H9 (cell line): ENCODE measurements around the gene TBC1D22A. TPM values are rescaled to one million over a fixed set of nuclear protein-coding genes. Genes with fewer than 3 reads are reported as not detected.

ENCODE experiments used
- DNase-seq: peaks from one replicate; pipeline ENCODE4 v3.0.0-alpha.2; 2017
- H2AFZ ChIP-seq: one replicate; pipeline ENCODE4 v1.6.1; 2013; ENCODE audit warnings: mild to moderate bottlenecking, low read length, control low read depth, moderate library complexity
- H2AK5ac ChIP-seq: 2 replicates; pipeline ENCODE4 v1.6.1; 2013; ENCODE audit warnings: low read length, control low read depth, mixed read lengths; ENCODE audit not compliant: insufficient read length
- H2BK120ac ChIP-seq: one replicate; pipeline ENCODE4 v1.6.1; 2013; ENCODE audit warnings: low read depth, mild to moderate bottlenecking, low read length, control low read depth, inconsistent platforms; ENCODE audit not compliant: poor library complexity, severe bottlenecking
- H2BK12ac ChIP-seq: 2 replicates; pipeline ENCODE4 v1.6.1; 2013; ENCODE audit warnings: low read length, control low read depth, mixed read lengths, low read depth; ENCODE audit not compliant: insufficient read length
- H2BK15ac ChIP-seq: 2 replicates; pipeline ENCODE4 v1.6.1; 2013; ENCODE audit warnings: low read depth, low read length, control low read depth
- H2BK20ac ChIP-seq: one replicate; pipeline ENCODE4 v1.6.1; 2013; ENCODE audit warnings: low read depth, mild to moderate bottlenecking, low read length, control low read depth, inconsistent platforms; ENCODE audit not compliant: poor library complexity, severe bottlenecking
- H2BK5ac ChIP-seq: 2 replicates; pipeline ENCODE4 v1.6.1; 2013; ENCODE audit warnings: low read length, control low read depth, mixed read lengths; ENCODE audit not compliant: insufficient read length
- H3K14ac ChIP-seq: 2 replicates; pipeline ENCODE4 v1.6.1; 2013; ENCODE audit warnings: low read length, control low read depth; ENCODE audit not compliant: insufficient read depth
- H3K18ac ChIP-seq: 2 replicates; pipeline ENCODE4 v1.6.1; 2013; ENCODE audit warnings: low read depth, mild to moderate bottlenecking, mixed read lengths, low read length, control low read depth; ENCODE audit not compliant: insufficient read length
- H3K23ac ChIP-seq: 2 replicates; pipeline ENCODE4 v1.6.1; 2013; ENCODE audit warnings: low read length, control low read depth, mixed read lengths, low read depth; ENCODE audit not compliant: insufficient read length
- H3K23me2 ChIP-seq: 2 replicates; pipeline ENCODE4 v1.6.1; 2013; ENCODE audit warnings: low read depth, mild to moderate bottlenecking, mixed read lengths, low read length, control low read depth; ENCODE audit not compliant: insufficient read length, poor library complexity, severe bottlenecking
- H3K27ac ChIP-seq: 2 replicates; pipeline ENCODE4 v1.5.1; 2013; ENCODE audit warnings: low read length, control low read depth, mixed read lengths, low read depth; ENCODE audit not compliant: insufficient read length
- H3K27me3 ChIP-seq: 2 replicates; pipeline ENCODE4 v1.6.1; 2013; ENCODE audit warnings: low read length, control low read depth, inconsistent platforms; ENCODE audit not compliant: insufficient read depth
- H3K4ac ChIP-seq: 2 replicates; pipeline ENCODE4 v1.6.1; 2013; ENCODE audit warnings: low read depth, mild to moderate bottlenecking, control low read depth, inconsistent platforms, low read length, moderate library complexity
- H3K4me1 ChIP-seq: 2 replicates; pipeline ENCODE4 v1.6.1; 2013; ENCODE audit warnings: low read length, control low read depth, inconsistent platforms; ENCODE audit not compliant: insufficient read depth
- H3K4me2 ChIP-seq: 2 replicates; pipeline ENCODE4 v1.6.1; 2013; ENCODE audit warnings: low read length, control low read depth, mixed read lengths; ENCODE audit not compliant: insufficient read length, insufficient read depth
- H3K56ac ChIP-seq: 2 replicates; pipeline ENCODE4 v1.6.1; 2013; ENCODE audit warnings: low read depth, mild to moderate bottlenecking, mixed read lengths, low read length, control low read depth; ENCODE audit not compliant: insufficient read length
- H3K79me1 ChIP-seq: 2 replicates; pipeline ENCODE4 v1.6.1; 2013; ENCODE audit warnings: low read depth, mild to moderate bottlenecking, moderate library complexity, low read length, control low read depth, inconsistent platforms; ENCODE audit not compliant: insufficient read depth, poor library complexity, severe bottlenecking
- H3K79me2 ChIP-seq: 2 replicates; pipeline ENCODE4 v1.6.1; 2013; ENCODE audit warnings: low read length, control low read depth, inconsistent platforms; ENCODE audit not compliant: insufficient read depth
- H3K9ac ChIP-seq: 2 replicates; pipeline ENCODE4 v1.6.1; 2013; ENCODE audit warnings: low read length, control low read depth, mixed read lengths; ENCODE audit not compliant: insufficient read length; ENCODE audit errors: extremely low read depth
- H3K9me3 ChIP-seq: one replicate; pipeline ENCODE4 v1.6.1; 2013; ENCODE audit warnings: low read depth, low read length, inconsistent platforms; ENCODE audit not compliant: control insufficient read depth
- H3T11ph ChIP-seq: one replicate; pipeline ENCODE4 v1.6.1; 2013; ENCODE audit warnings: mild to moderate bottlenecking, low read length, control low read depth, inconsistent platforms
- H4K20me1 ChIP-seq: one replicate; pipeline ENCODE4 v1.6.1; 2013; ENCODE audit not compliant: control insufficient read depth, insufficient read length, insufficient read depth
- H4K5ac ChIP-seq: 2 replicates; pipeline ENCODE4 v1.6.1; 2013; ENCODE audit warnings: low read depth, mild to moderate bottlenecking, mixed read lengths, low read length, control low read depth; ENCODE audit not compliant: insufficient read length
- H4K8ac ChIP-seq: replicated peaks from 2 replicates; pipeline ENCODE4 v1.6.1; 2013; ENCODE audit warnings: low read length, control low read depth, mixed read lengths, low read depth; ENCODE audit not compliant: insufficient read length
- H4K91ac ChIP-seq: 2 replicates; pipeline ENCODE4 v1.6.1; 2013; ENCODE audit warnings: low read depth, mild to moderate bottlenecking, moderate library complexity, mixed read lengths, low read length, control low read depth; ENCODE audit not compliant: insufficient read length
- H3K27ac Mint-ChIP-seq, 3 experiments: 2 replicates in 2 of 3; 3 replicates in 1 of 3; pipeline ENCODE4 v1.8.0; 2020 to 2021; ENCODE audit warnings: mixed read lengths in 3 of 3, mild to moderate bottlenecking in 1 of 3, moderate library complexity in 1 of 3
- H3K27me3 Mint-ChIP-seq: 2 replicates; pipeline ENCODE4 v1.8.0; 2021; ENCODE audit warnings: low read depth, mild to moderate bottlenecking, moderate library complexity, mixed read lengths
- H3K36me3 Mint-ChIP-seq, 3 experiments: 2 replicates in 2 of 3; 3 replicates in 1 of 3; pipeline ENCODE4 v1.8.0; 2020 to 2021; ENCODE audit warnings: low read depth in 3 of 3, mixed read lengths in 3 of 3; ENCODE audit not compliant: insufficient read depth in 1 of 3
- H3K4me1 Mint-ChIP-seq, 2 experiments: 2 replicates each; pipeline ENCODE4 v1.8.0; 2020; ENCODE audit warnings: mixed read lengths in 2 of 2
- H3K4me3 Mint-ChIP-seq, 2 experiments: 2 replicates in 1 of 2; 3 replicates in 1 of 2; pipeline ENCODE4 v1.8.0; 2020 to 2021; ENCODE audit warnings: mild to moderate bottlenecking in 2 of 2, mixed read lengths in 2 of 2, moderate library complexity in 1 of 2
- H3K9me3 Mint-ChIP-seq, 2 experiments: 2 replicates in 1 of 2; 3 replicates in 1 of 2; pipeline ENCODE4 v1.8.0; 2020; ENCODE audit warnings: mild to moderate bottlenecking in 2 of 2, mixed read lengths in 2 of 2, moderate library complexity in 1 of 2
- WGBS: extraction: QIAGEN DNeasy Blood & Tissue Kit; methylation state at CpG from one replicate; pipeline ENCODE4 v1.1.7; 2013; ENCODE audit warnings: missing lambda C conversion rate, low lambda C conversion rate, mixed read lengths; ENCODE audit not compliant: insufficient read length; ENCODE audit errors: extremely low coverage; 5-methylcytosine and 5-hydroxymethylcytosine counted together
- total RNA-seq: library from RNA; stranded (reverse); gene quantifications from 2 replicates; pipeline ENCODE4 v1.2.1, GENCODE V29; 2021
- TF ChIP-seq, protein P1 (sequence below): fragments of 200-600 bp; sonication (generic); conservative IDR thresholded peaks from 3 replicates; pipeline ENCODE4 v1.8.0; 2021; ENCODE audit warnings: antibody characterized with exemption, mild to moderate bottlenecking

TBC1D22A gene
- total RNA-seq, 1 experiment from 2014 or later: 20.8 TPM

- H3K56ac ChIP-seq: no peak overlapping the region
- no peak overlapping the region for H2AK5ac ChIP-seq
- no peaks in the 10 kb centered on the region for H3K79me2 ChIP-seq
- H2BK5ac ChIP-seq: no peak overlapping the region
- H3K4ac ChIP-seq: no peak overlapping the region
- H3K23ac ChIP-seq: no peak overlapping the region
- no CpG with 5 or more reads among the region's 17 CpGs for WGBS
- no peak for DNase-seq
- H2BK20ac ChIP-seq: no peak overlapping the region
- Mint-ChIP-seq H3K27me3 (no peaks in the 10 kb centered on the region), H3K4me1 (peaks cover 10 to 17% of the 10 kb centered on the region in 2 experiments), H3K27ac (peak overlapping the region in 2 of 3 experiments; percentile 16 to 54; a peak in 1 of 7 replicates), H3K36me3 (peaks cover 0 to 13% (median 11%) of the 10 kb centered on the region in 3 experiments; a peak in 5 of 7 replicates), H3K9me3 (no peaks in the 10 kb centered on the region), H3K4me3 (no peak overlapping the region)
- TF ChIP-seq, protein P1, sequence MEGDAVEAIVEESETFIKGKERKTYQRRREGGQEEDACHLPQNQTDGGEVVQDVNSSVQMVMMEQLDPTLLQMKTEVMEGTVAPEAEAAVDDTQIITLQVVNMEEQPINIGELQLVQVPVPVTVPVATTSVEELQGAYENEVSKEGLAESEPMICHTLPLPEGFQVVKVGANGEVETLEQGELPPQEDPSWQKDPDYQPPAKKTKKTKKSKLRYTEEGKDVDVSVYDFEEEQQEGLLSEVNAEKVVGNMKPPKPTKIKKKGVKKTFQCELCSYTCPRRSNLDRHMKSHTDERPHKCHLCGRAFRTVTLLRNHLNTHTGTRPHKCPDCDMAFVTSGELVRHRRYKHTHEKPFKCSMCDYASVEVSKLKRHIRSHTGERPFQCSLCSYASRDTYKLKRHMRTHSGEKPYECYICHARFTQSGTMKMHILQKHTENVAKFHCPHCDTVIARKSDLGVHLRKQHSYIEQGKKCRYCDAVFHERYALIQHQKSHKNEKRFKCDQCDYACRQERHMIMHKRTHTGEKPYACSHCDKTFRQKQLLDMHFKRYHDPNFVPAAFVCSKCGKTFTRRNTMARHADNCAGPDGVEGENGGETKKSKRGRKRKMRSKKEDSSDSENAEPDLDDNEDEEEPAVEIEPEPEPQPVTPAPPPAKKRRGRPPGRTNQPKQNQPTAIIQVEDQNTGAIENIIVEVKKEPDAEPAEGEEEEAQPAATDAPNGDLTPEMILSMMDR: peak; percentile 52; the same call in 2 of the 3 replicates
- H3K4me1 ChIP-seq: peaks cover 3% of the 10 kb centered on the region; the same call in 1 of the 2 replicates
- no peak overlapping the region for H3K27ac ChIP-seq
- no peak overlapping the region for H2BK12ac ChIP-seq
- no peak overlapping the region for H3T11ph ChIP-seq
- no peak overlapping the region for H3K4me2 ChIP-seq
- H4K91ac ChIP-seq: no peak overlapping the region
- H3K18ac ChIP-seq: no peak overlapping the region
- no peaks in the 10 kb centered on the region for H3K23me2 ChIP-seq
- no peak overlapping the region for H4K8ac ChIP-seq
- H2BK120ac ChIP-seq: no peak overlapping the region
- no peak overlapping the region for H3K14ac ChIP-seq
- H3K27me3 ChIP-seq: no peaks in the 10 kb centered on the region
- H2BK15ac ChIP-seq: no peak overlapping the region
- H4K20me1 ChIP-seq: no peaks in the 10 kb centered on the region
- H2AFZ ChIP-seq: no peak overlapping the region
- no peak overlapping the region for H3K9ac ChIP-seq
- H3K79me1 ChIP-seq: no peaks in the 10 kb centered on the region
- no peaks in the 10 kb centered on the region for H3K9me3 ChIP-seq
- no peak overlapping the region for H4K5ac ChIP-seq
These were observed 83.1 kb downstream of the TBC1D22A start for GRCh38 chr22:46845296-46846149.
